K562 (cell line): ENCODE measurements around the gene GNAI2. TPM values are rescaled to one million over a fixed set of nuclear protein-coding genes. Genes with fewer than 3 reads are reported as not detected.

Experiments used
- CREBBP ChIP-seq: IDR thresholded peaks from one replicate; pipeline ENCODE4 v1.6.1; 2012; ENCODE audit warnings: low read depth, mild to moderate bottlenecking, control low read depth, inconsistent platforms, low read length
- CTBP1 ChIP-seq: fragments of 450-650 bp; IDR thresholded peaks from 2 replicates; pipeline ENCODE4 v1.6.1; 2016; ENCODE audit warnings: borderline replicate concordance
- EP400 ChIP-seq: fragments of 450-650 bp; IDR thresholded peaks from 2 replicates; pipeline ENCODE4 v1.6.1; 2017; ENCODE audit warnings: antibody characterized with exemption, mild to moderate bottlenecking, moderate library complexity
- ETV5 ChIP-seq: sonication (generic); formaldehyde crosslinking; IDR thresholded peaks from 2 replicates; pipeline ENCODE4 v1.4.0; 2020; ENCODE audit warnings: low read depth, mild to moderate bottlenecking, missing genetic modification reagents
- GATA2 ChIP-seq: sonication (generic); formaldehyde crosslinking; IDR thresholded peaks from 2 replicates; pipeline ENCODE4 v1.4.0; 2020; ENCODE audit warnings: mild to moderate bottlenecking, missing genetic modification reagents
- JUNB ChIP-seq: fragments of 450-650 bp; formaldehyde crosslinking; conservative IDR thresholded peaks from 2 replicates; pipeline ENCODE4 v1.4.0; 2020; ENCODE audit warnings: mild to moderate bottlenecking
- KLF6 ChIP-seq: fragments of 250-450 bp; sonication (Bioruptor Pico); IDR thresholded peaks from 2 replicates; pipeline ENCODE4 v1.4.0; 2020; ENCODE audit warnings: mild to moderate bottlenecking, moderate library complexity, borderline replicate concordance
- LEF1 ChIP-seq: fragments of 450-650 bp; IDR thresholded peaks from 2 replicates; pipeline ENCODE4 v1.6.1; 2016; ENCODE audit warnings: mild to moderate bottlenecking
- MAFF ChIP-seq: IDR thresholded peaks from 2 replicates; pipeline ENCODE4 v1.6.1; 2012; ENCODE audit warnings: low read length, improper control_type of control experiment
- NFATC3 ChIP-seq: fragments of 450-650 bp; IDR thresholded peaks from 2 replicates; pipeline ENCODE4 v1.6.1; 2017; ENCODE audit warnings: mild to moderate bottlenecking
- NFIX ChIP-seq: fragments of 250-450 bp; sonication (Bioruptor Pico); IDR thresholded peaks from 2 replicates; pipeline ENCODE4 v1.4.0; 2020; ENCODE audit warnings: low read depth, mild to moderate bottlenecking, moderate library complexity
- RB1 ChIP-seq: fragments of 450-650 bp; IDR thresholded peaks from 2 replicates; pipeline ENCODE4 v1.6.1; 2017; ENCODE audit warnings: low read depth, mild to moderate bottlenecking
- SUPT5H ChIP-seq: fragments of 450-650 bp; IDR thresholded peaks from 2 replicates; pipeline ENCODE4 v1.6.1; 2016
- ZC3H8 ChIP-seq: fragments of 450-650 bp; IDR thresholded peaks from 2 replicates; pipeline ENCODE4 v1.6.1; 2017
- ZKSCAN3 ChIP-seq: fragments of 250-450 bp; sonication (Bioruptor Pico); IDR thresholded peaks from 2 replicates; pipeline ENCODE4 v1.4.0; 2020
- ZNF583 ChIP-seq: fragments of 250-450 bp; sonication (Bioruptor Pico); IDR thresholded peaks from 2 replicates; pipeline ENCODE4 v1.4.0; 2020
- ZNF584 ChIP-seq: fragments of 200-800 bp; sonication (Bioruptor generic); IDR thresholded peaks from 2 replicates; pipeline ENCODE4 v1.6.1; 2016; ENCODE audit warnings: low read depth, mild to moderate bottlenecking, missing genetic modification characterization, missing compliant biosample characterization
- ZNF696 ChIP-seq: fragments of 250-450 bp; sonication (Bioruptor Pico); conservative IDR thresholded peaks from 2 replicates; pipeline ENCODE4 v1.4.0; 2020; ENCODE audit warnings: mild to moderate bottlenecking, moderate library complexity
- polyA plus RNA-seq, 8 experiments: library from polyadenylated mRNA; depleted of rRNA in 4 of 8; stranded (reverse) in 5 of 8; unstranded in 3 of 8; fragments of >200 nt; fragmentation: Nextera tagmentation in 2 of 8; fragmentation: Illumina TruSeq in 1 of 8; extraction: Ambion mirVana in 2 of 8; extraction: Trizol in 1 of 8; gene quantifications; 2 replicates each; pipeline versions ENCODE4 v1.2.1 to v1.2.3, GENCODE V29; 2011 to 2014; ENCODE audit warnings: inconsistent platforms in 1 of 8, missing spikeins in 1 of 8
- total RNA-seq, 7 experiments: library from RNA; depleted of rRNA in 6 of 7; stranded (reverse); fragments of >200 nt in 6 of 7; fragmentation: Illumina TruSeq in 2 of 7; extraction: Trizol in 2 of 7; gene quantifications; 2 replicates each; pipeline versions ENCODE4 v1.2.1 to v1.2.3, GENCODE V29; 2011 to 2021; ENCODE audit warnings: low replicate concordance in 1 of 7
- TF ChIP-seq, protein P1 (sequence below): sonication (generic); formaldehyde crosslinking; IDR thresholded peaks from 2 replicates; pipeline ENCODE4 v1.8.0; 2022; ENCODE audit warnings: mild to moderate bottlenecking, missing genetic modification reagents
- TF ChIP-seq, protein P2 (sequence below): fragments of 450-650 bp; IDR thresholded peaks from 2 replicates; pipeline ENCODE4 v1.6.1; 2017; ENCODE audit warnings: antibody characterized with exemption, mild to moderate bottlenecking

The GNAI2 gene
- total and polyA plus RNA-seq, 9 of the 15 experiments (the other 6 are each of a cell fraction or from before 2014, with no cell fraction given) = 1.1 to 72.2 (median 42.7) TPM

DNA sequence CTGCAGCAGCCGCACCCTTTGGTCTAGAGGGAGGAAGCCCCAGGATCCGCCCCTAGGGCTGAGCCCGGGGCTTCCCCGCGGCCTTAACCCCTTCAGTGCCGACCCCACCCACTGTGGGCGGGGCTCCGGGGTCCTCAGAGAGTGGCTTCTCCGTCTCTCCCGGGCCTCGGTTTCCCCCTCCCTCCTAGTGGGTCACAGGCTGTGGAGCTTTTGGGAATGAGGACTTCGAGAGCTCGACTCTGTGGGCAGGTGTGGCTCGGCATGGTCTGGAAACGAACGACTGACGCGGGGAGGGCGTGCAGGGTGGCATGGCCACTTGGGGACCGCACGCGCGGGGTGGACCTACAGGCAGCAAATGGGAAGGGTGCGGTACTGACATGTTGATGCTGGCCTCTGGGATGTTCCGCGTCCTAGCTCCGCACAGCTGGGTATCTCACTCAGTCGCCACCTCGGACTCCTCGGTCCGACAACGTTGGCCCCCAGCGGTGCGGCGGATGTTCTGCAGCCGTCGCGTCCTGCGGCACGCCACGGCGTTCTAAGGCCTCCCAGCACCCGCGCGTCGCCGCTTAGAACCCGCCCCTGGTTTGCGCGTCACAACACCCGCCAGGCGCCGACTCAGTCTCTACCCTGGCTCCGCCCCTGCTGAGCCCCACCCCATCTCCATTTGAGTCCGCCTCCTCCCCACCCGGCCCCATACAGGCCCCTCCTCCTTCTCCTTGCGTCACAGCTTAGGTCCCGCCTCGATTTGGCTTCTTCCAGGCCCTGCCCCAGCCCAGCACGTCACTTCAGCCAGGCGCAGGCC lies 63.0 kb downstream of the GNAI2 start, which contains the start of the genes HYAL3 and NAA80 (continued):
- TF ChIP-seq ZNF583 (CRISPR knock-in tag) (no peak), ZNF696 (CRISPR knock-in tag) (no peak), CREBBP (no peak), RB1 (peak; percentile 19; the same call in 1 of the 2 replicates), ZNF584 (no peak), NFATC3 (no peak), KLF6 (CRISPR knock-in tag) (no peak), ETV5 (CRISPR knock-in tag) (no peak), JUNB (no peak), SUPT5H (peak; percentile 60), ZC3H8 (no peak), CTBP1 (peak; percentile 64), EP400 (peak; percentile 69; the same call in 1 of the 2 replicates), MAFF (no peak), GATA2 (no peak), LEF1 (peak; percentile 24; the same call in 1 of the 2 replicates), ZKSCAN3 (CRISPR knock-in tag) (no peak), NFIX (CRISPR knock-in tag) (no peak)
- TF ChIP-seq, protein P1, sequence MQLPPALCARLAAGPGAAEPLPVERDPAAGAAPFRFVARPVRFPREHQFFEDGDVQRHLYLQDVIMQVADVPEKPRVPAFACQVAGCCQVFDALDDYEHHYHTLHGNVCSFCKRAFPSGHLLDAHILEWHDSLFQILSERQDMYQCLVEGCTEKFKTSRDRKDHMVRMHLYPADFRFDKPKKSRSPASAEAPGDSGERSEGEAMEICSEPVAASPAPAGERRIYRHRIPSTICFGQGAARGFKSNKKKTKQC (CRISPR knock-in tag) = peak; percentile 70; the same call in 1 of the 2 replicates
- TF ChIP-seq, protein P2, sequence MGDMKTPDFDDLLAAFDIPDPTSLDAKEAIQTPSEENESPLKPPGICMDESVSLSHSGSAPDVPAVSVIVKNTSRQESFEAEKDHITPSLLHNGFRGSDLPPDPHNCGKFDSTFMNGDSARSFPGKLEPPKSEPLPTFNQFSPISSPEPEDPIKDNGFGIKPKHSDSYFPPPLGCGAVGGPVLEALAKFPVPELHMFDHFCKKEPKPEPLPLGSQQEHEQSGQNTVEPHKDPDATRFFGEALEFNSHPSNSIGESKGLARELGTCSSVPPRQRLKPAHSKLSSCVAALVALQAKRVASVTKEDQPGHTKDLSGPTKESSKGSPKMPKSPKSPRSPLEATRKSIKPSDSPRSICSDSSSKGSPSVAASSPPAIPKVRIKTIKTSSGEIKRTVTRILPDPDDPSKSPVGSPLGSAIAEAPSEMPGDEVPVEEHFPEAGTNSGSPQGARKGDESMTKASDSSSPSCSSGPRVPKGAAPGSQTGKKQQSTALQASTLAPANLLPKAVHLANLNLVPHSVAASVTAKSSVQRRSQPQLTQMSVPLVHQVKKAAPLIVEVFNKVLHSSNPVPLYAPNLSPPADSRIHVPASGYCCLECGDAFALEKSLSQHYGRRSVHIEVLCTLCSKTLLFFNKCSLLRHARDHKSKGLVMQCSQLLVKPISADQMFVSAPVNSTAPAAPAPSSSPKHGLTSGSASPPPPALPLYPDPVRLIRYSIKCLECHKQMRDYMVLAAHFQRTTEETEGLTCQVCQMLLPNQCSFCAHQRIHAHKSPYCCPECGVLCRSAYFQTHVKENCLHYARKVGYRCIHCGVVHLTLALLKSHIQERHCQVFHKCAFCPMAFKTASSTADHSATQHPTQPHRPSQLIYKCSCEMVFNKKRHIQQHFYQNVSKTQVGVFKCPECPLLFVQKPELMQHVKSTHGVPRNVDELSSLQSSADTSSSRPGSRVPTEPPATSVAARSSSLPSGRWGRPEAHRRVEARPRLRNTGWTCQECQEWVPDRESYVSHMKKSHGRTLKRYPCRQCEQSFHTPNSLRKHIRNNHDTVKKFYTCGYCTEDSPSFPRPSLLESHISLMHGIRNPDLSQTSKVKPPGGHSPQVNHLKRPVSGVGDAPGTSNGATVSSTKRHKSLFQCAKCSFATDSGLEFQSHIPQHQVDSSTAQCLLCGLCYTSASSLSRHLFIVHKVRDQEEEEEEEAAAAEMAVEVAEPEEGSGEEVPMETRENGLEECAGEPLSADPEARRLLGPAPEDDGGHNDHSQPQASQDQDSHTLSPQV = no peak
